Stimulated activated CD4-positive, alpha-beta T cell treated with anti-CD3 and anti-CD28 coated beads, Interleukin-1b, Interleukin-23, amount 100 ng/mL, for 1 hour (primary cell): Measurements from ENCODE around the gene BRI3BP.

Source experiments
- DNase-seq, 2 donors: peaks; one replicate each; pipeline ENCODE4 v3.0.0-alpha.2; 2020; ENCODE audit warnings: low read depth in 2 of 2

The BRI3BP gene, protein sequence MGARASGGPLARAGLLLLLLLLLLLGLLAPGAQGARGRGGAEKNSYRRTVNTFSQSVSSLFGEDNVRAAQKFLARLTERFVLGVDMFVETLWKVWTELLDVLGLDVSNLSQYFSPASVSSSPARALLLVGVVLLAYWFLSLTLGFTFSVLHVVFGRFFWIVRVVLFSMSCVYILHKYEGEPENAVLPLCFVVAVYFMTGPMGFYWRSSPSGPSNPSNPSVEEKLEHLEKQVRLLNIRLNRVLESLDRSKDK

DNA sequence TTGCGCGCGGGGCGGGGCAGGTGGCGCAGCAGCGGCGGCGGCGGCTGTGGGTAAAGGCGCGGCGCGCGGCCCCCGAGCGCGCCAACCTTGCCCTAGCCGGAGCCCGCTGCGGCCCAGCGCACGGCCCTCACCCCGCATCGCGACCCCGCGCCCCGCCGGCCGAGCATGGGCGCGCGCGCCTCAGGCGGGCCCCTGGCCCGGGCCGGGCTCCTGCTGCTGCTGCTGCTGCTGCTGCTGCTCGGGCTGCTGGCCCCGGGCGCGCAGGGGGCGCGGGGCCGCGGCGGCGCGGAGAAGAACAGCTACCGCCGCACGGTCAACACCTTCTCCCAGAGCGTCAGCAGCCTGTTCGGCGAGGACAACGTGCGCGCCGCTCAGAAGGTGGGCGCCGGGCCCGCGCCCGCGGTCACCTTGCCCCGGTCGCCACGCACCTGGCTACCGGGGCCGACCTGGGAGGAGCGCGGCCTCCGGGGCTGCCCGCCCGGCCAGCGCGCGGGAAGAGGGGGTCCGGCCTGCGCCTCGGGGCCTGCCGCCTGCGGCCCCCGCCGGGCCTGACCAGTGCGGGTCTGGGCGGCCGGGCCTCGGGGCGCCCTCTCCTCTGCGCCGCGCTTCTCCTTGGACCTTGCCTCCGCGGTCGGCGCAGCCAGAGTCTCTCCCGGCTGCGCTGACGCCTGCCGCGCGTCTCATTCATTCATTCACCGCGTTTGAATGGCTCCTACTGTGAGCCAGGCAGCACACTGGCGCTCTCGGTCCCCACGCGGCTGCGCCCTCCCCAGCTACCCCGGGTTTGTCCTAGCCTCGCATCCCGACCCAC is at the start of gene BRI3BP:
Gene BRI3BP, plus strand, starts transcription at position 20 of the 811 bp plus-strand sequence. Its CDS starts 146 bp downstream, at position 166.
- no peak for DNase-seq

DNA sequence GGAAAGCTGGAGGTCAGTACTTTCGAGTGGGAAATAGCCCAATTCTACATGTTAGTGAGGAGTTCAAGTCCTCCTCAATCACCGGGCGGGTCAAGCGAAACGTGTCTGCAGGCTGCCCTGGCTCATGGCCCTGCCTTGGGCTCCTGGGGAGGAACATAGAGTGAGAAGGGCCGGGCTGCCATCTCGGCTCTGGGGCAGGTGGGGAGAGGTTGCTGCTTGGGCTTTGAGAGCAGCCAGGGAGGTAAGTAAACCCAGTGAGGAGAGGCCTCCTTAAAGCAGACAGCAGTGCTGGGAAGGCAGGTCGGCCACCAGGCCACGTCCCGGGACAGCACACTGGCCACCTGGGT is 47.0 kb upstream of the BRI3BP start:
- no peak for DNase-seq

DNA sequence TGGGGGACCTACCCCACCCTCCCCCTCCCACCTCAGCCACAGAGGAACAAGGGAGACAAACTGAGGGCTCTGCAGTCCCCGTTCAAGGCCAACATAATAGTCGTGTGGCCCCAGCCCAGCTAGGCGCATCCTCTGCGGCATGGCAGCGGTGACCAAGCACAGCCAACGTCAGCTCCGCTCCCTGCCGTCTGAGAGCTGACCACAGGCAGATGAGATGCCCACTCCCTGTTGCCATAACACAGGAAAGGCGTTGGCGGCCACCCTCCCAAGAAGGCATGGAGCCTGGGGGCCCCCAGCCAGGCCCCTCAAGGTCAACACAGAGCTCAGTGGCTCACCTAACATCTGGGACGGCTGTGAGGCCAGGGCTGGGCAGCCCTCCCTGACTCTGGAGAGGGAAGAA is 46.4 kb upstream of the BRI3BP start:
- DNase-seq = no peak

DNA sequence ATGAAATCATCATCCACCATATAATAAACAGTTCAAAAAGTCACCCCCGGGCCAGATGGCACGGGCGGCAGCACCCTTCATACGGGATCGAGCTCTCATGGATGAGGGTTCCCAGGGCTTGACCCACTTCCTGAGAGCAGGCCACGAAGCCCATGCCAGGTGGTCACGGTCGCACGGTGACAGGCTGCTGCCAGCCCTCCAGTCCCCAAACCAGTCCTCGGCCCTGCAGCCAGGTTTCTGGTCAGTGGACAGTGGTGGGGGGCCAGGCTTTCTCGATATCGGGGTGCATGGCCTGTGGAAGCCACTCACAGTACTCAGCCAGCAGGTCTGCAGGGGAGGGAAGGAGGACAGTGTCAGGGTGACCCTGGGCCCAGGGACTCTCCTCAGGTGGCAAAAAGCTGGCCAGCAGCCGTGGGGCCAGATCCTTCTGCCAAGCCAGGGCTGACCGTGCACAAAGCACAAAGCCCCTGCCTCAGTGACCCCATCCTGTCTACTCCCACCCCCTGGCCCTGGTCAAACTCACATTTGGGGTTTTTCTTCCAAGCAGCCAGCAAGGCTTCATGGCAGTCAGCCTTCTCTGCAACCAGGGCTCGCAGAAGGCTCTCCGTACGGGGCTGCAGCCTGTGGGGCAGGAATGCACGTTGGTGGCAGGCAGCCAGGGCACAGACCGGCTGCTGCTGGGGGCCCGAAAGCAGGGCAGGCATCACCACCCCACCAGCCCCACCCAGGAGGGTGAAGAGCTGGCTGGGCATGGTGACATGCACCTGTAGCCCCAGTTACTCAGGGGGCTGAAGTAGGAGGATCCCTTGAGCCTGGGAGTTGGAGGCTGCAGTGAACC is 45.7 kb upstream of the BRI3BP start:
- no peak for DNase-seq

DNA sequence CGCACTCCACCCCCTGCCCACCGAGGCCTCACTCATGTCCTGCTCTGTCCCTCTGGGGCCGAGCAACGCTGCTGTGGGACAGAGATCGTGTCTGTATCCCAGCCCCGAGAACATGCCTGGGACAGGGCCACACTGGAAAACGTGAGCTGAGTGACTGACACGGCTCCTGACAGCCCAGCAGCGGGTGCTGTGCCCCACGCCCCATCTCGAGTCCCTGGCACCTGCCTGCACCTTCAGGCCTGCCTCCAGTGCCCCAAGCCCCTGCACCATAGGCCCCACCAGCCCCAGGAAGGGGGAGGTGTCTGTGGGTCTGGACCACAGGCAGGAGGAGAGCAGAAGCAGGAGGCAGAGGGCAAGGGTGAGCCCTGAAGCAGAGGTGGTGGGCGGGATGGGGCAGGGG is 44.4 kb upstream of the BRI3BP start:
- no peak for DNase-seq

DNA sequence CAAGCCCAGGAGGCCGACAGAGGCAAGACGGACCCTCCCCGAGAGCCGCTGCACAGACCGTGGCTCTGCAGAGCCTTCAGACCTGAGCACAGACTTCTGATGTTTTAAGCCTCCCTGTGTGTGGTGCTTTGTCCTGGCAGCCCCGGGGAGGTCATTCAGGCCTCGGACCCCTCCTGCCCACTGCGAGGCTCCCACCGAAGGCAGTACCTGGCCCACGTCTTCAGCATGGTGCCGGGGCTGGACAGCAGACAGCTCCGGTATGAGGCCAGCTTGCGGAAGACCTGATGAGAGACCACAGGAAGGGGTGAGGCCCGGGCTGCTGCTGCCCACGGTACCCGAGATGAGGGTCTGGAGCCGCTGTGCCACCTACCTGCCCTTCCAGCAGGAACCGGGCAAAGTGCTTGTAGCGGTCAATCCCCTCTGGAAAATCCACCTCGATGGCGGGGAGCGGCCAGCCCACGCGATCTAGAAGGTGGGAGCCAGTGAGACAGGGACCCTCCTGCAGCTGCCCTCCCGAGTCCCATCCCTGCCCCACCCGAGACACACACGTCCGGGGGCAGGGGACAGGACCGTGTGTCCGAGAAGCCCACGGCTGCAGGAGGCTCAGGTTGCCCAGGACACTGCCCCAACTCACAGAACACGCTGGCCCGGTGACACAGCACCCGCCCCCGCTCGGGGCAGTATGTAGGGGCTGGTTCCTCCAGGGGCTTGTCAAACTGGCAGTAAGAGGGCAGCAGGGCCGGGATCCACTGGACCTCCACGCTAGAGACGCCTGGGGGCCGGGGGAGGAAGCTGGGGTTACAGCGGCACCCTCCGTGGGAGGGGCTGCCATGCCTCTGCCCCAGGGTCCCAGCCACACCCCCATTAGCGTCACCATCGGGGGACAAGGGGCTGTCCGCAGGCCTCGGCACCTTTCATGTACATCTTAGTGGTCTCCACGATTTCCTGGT is 43.4 kb upstream of the BRI3BP start:
- DNase-seq = no peak

DNA sequence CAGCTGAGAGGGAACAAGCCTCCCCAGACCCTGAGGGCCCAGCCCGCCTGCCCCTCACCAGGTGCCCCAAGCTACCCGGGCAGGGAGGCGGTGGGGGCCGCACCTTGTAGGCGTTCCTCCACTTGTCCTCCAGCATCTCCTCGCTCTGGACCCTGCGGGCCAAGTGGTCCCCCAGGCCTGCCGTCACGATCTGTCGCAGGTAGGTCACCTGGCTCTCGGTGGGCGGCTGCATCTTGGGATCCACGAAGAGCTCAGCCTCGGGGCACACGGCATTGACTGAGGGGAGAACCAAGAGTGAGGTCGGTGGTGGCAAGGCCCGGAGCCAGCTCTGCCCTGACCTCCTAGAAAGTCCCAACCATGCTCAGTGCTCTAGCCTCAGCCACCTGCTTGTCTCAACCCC is 41.1 kb upstream of the BRI3BP start:
- DNase-seq = no peak

DNA sequence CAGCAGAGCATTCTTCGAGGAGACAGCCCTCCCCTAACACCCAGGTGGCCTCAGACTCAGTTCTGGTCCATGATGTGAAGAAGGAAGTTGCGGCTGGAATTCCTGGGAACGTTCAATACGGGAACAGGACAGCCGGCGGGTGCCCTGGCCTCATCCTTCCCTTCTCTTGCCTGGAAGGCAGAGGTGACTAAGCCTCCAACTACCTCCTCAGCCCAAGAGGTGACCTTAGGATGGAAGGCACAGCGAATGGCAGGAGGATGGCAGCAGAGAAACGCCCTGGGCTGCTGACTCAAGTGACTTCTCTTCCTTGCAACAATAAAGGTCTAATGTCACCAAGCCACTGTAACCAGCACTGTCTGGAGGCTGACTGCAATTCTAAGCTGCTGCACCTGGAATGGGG is 40.6 kb upstream of the BRI3BP start:
- no peak for DNase-seq

DNA sequence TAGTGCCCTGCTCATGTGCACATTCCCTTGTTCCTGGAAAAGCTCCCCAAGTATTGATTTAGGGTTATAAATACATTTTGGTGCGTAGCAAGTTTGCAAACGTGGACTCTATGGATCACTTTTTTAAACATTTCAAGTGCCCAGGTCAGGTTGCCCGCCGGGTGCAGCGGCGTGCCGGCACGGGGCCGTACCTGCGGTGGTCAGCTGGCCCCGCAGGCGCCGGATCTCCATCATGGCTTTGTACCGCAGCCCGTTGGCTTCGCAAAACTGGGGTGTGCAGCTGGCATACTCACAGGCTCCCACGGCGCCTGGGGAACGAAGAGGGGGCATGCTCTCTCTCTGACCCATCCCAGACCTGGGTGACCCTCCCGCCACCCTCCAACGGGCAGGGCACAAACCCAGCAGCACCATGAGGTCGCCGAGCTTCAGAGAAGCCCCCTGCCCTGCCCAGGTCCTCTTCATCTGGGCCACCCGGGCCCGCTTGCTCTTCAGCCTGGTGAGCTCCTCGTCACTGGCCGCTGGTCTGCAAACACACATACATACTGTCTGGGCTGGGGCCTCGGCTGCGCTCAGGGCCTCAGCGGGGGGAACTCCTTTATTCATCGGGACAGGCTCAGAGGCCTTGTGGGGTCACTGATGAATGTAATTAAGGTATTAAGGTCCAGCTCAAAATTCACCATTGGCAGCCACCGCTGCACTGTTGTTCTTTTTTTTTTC is 39.6 kb upstream of the BRI3BP start:
- DNase-seq = no peak

DNA sequence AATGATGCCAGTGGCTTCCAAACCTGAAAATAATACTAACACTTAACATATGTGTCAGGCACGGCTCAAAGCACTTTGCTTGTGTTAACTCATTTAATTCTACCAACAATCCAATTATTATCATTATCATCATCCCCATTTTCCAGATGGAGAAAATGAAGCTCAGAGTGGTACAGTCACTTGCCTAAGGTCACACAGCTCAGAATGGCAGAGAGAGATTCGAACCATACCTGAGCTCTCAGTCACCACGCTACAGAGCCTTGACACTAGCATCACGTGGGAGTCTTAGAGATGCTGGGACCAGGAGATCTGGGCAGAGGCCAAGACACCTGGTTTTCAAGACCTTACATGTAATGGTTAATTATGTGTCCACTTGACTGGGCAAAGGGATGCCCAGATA is 38.7 kb upstream of the BRI3BP start:
- DNase-seq = no peak

DNA sequence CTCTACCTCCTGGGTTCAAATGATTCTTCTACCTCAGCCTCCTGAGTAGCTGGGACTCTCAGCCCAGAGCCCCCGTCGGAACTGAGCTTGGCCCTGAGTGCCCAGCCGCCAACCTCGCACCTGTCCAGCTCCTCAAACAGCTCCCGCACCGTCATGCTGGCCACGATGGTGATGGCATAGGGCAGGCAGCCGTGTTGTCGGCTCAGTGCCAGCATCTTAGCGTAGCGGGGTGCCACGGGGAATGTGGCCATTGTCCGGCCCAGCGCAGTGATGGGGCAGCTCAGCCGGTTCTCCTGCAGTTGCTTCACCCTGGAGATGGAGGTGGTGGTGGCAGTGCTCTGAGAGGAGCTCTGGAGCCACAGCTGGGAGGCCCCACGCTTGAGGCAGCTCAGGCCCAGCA is 36.9 kb upstream of the BRI3BP start:
- DNase-seq = no peak

DNA sequence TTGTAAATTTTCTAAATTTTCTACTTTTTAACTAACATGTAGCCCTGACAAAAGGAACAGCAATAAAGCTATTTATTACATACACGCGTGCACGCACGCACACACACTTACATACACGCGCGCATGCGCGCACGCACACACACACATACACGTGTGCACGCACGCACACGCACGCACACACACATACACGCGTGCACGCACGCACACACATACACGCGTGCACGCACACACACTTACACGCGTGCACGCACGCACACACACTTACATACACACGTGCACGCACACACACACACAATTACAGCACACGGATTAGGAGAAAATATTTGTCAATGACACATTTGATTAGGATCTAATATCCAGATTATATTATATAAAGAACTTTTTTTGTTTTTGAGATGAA is 32.4 kb upstream of the BRI3BP start:
- no peak for DNase-seq

DNA sequence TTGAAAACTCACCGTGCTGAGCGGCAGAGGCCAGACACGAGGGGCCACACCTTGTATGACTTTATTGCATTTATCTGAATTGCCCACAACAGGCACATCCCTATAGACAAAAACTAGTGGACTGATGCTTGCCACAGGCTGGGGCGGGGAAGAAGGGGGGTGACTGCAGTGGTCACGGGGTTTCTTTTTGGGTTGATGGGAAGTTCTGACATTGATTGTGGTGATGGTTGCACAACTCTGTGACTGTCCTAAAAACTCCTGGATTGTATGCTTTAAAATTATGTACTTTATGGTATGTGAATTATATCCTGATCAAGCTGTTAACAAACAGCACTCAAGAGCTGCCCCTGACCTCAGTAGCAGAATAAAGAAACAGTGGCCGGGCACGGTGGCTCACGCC is 30.2 kb upstream of the BRI3BP start:
- no peak for DNase-seq

DNA sequence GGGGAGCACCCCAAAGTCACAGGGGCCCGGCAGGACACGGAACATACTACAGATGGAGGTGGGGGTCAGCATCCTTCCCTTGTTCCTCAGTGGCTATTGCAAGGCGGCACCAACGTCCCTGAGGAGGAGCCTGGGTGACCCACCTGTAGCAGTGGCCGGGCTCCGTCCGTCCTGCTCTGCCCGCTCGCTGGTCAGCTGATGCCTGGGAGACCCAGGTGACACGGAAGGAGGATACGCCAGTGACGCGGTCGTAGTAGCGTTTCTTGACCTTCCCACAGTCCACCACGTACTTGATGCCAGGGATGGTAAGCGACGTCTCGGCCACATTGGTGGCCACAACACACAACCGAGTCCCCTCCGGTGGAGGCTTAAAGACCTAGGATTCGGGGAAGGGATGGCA is 29.2 kb upstream of the BRI3BP start:
- DNase-seq = no peak

DNA sequence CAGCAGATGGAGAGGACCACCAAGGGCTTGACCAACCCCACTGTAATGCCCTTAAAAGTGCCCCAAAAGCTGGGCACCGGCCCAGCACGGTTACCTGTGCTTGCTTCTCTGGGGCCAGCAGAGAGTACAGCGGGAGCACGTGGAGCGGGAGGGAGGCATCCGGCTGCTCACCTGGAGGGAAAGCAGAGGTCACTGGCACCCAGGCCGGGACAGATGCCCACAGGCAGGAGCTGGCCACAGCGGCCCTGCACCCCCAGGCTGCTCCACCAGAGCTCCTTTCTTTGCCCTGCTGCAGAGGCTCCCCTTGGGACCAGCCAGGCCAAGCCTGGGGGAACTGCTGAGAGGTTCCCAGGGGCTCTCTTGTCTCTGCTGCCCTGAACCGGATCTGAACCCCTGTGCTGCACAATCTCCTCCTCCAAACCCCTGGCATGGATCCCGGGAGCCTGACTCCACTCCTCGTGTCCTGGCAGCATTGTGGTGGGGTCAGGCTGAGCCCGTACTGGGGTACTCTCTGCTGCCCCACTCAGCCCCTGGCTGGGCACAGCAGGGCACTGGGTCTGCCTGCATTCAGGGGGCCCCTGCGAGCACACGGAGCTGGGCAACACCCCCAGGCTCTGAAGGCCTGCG is 28.5 kb upstream of the BRI3BP start:
- DNase-seq = no peak

DNA sequence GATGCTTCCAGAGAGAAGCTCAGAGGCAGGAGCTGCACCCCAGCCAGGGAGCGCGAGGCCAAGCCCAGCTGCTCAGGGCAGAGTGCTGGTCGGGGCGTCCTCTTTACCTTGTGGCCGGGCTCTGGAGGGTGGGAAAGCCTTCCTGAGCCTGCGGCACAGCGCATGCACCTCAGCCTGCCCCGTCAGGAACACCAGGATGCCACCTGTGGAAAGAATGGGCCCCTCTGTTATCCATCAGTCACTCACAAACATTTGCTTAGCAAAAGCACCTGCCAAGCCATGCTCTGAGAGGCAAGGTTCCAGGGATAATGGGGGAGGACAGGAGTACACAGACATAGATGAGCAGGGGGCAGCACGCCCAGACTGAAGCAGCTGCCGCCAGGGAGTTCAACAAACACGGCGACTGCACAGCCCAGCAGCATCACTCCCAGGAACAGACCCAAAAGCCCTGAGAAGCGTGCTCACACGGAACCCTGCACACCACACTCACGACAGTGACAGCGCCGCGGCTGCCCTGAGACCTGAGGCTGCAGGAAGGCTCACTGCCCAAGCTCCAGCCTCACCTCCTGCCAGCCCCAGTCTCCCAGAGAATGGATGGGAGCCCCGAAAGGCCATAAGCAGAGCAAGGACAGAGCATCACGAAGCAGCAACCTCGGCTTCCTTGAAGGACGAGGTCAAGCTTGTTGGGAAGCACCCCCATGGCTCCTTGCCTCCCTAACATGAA is 26.3 kb upstream of the BRI3BP start:
- DNase-seq = no peak

DNA sequence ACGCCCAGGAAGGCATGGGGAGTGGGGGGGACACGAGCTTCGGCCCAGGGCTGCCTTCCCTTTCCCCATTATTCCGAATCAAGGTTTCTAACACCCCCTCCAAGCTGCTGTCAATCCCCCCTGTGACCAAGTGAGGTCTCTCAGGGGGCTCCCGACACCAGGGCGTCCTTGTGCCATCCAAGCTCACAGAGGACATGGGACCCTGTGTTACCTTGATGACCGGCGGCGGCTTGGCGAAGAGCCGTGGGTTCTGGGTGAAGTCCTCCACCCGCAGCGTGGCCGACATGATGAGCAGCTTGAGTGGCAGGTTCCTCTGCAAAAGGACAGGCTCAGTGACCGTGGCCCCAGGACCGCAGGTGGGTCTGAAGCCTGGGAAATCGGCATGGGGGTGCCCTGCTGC is 24.8 kb upstream of the BRI3BP start:
- DNase-seq = no peak

DNA sequence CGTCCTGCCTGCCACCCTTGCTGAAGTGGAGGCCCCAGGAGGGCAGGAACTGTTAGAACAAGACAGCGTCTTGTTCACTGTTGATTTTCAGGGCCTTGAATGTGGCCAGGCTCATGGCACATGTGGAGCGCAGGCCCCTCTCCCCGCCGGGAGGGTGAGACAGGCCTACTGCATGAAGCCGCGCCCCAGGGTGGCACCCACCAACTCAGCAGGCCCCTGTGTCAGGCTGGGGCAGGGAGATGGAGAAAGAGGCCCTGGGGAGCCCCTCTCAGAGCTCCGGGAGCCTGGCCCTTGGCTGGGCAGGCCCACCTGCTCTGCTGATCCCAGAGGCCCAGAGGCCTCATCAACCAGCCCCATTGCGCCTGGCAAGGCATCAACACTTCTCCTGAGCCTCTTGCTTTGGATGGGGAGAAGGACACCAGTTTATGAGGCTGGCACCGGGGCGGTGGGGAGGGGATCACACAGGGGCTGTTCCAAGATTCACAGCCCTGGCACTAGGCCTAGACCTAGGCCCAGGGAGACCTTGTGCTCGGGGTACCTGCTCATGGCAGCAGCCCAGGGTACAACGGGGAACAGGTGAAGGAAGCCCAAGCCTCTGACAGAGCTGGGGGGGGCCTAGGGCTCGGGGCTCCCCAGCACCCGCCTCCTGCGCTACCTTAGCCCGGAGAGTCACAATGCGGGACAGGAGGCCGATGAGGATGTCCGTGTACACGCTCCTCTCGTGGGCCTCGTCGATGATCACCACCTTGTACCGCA is 22.6 kb upstream of the BRI3BP start:
- DNase-seq = no peak

DNA sequence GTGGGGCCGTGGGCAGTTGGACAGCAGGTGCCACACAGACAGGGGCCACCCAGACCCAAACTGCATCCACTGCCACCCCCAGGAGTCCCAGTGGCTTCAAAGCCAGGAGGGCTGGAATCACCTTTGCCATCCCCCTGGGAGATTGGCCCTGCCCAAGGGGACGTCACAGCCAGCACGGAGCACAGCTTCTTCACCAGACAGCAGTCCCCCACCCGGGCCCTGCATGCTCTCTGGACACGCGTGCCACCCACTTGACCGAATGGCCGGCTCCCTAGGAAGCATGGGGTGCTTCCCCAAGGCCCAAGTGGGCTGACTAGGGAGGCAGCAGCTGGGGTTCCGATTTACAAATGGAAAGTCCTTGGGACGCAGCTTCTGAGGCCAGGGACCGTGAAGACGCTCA is 21.8 kb upstream of the BRI3BP start:
- DNase-seq = no peak
